22Rv1 (cell line): ENCODE data around the gene EIF4A3.

Experiments used
- ZFX ChIP-seq: fragments of 450-650 bp; IDR thresholded peaks from 2 replicates; pipeline ENCODE4 v1.6.1; 2017; ENCODE audit warnings: antibody characterized with exemption, borderline replicate concordance
- TF ChIP-seq, protein P1 (sequence below): fragments of 450-650 bp; IDR thresholded peaks from 2 replicates; pipeline ENCODE4 v1.5.1; 2017; ENCODE audit warnings: mild to moderate bottlenecking

DNA sequence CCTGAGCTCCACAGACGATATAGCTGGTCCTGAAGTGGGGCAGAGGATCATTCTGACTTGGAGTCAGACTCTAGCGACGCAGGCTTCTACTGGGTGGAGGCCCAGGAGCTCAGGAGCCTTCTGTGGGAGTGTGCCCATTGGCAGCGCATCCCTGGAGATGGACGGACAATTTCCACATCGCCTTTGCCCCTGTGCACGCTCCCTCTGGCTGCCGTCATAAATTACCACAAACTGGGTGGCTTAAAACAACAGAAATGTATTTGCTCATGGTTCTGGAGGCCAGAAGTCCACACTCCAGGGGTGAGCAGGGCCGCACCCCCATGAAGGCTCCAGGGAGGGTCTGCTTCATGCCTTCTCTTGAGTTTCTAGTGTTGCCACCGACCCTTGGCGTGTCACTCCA, 29.8 kb upstream of the EIF4A3 start:
- TF ChIP-seq, protein P1, sequence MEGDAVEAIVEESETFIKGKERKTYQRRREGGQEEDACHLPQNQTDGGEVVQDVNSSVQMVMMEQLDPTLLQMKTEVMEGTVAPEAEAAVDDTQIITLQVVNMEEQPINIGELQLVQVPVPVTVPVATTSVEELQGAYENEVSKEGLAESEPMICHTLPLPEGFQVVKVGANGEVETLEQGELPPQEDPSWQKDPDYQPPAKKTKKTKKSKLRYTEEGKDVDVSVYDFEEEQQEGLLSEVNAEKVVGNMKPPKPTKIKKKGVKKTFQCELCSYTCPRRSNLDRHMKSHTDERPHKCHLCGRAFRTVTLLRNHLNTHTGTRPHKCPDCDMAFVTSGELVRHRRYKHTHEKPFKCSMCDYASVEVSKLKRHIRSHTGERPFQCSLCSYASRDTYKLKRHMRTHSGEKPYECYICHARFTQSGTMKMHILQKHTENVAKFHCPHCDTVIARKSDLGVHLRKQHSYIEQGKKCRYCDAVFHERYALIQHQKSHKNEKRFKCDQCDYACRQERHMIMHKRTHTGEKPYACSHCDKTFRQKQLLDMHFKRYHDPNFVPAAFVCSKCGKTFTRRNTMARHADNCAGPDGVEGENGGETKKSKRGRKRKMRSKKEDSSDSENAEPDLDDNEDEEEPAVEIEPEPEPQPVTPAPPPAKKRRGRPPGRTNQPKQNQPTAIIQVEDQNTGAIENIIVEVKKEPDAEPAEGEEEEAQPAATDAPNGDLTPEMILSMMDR = no peak
- TF ChIP-seq ZFX = no peak
